ENCODE measurements around the gene NPAS3.

NPAS3 gene

GRCh38 chr14:33850826-33851225 is 912.1 kb downstream of the NPAS3 start:
- in situ Hi-C loops (cut with HindIII; ENCODE audit: low pct_ligation_motif_present, low sequenced_read_pairs): no loop called here
- no peak overlapping the region for H3K4me3 ChIP-seq (ENCODE audit: low read depth, low read length)
- no peaks in the 10 kb centered on the region for H3K36me3 ChIP-seq (replicated peaks)
- H3K27ac ChIP-seq: no peak overlapping the region
- H3K27me3 ChIP-seq (replicated peaks): no peaks in the 10 kb centered on the region
- no peak for TF ChIP-seq CTCF (IDR thresholded peaks at IDR 0.05; ENCODE audit: low read depth, low read length, missing control alignments)
- DNase-seq: no peak

GRCh38 chr14:33851366-33851765 is 912.7 kb downstream of the NPAS3 start:
- Histone ChIP-seq H3K36me3 (replicated peaks) (no peaks in the 10 kb centered on the region), H3K27me3 (replicated peaks) (no peaks in the 10 kb centered on the region), H3K27ac (no peak overlapping the region), H3K4me3 (ENCODE audit: low read depth, low read length) (no peak overlapping the region)
- DNase-seq: no peak
- in situ Hi-C loops (cut with HindIII; ENCODE audit: low pct_ligation_motif_present, low sequenced_read_pairs): no loop called here
- no peak for TF ChIP-seq CTCF (IDR thresholded peaks at IDR 0.05; ENCODE audit: low read depth, low read length, missing control alignments)

- no peak for DNase-seq
- no peaks in the 10 kb centered on the region for H3K36me3 ChIP-seq (replicated peaks)
- no peak overlapping the region for H3K4me3 ChIP-seq (ENCODE audit: low read depth, low read length)
- no peaks in the 10 kb centered on the region for H3K27me3 ChIP-seq (replicated peaks)
- in situ Hi-C loops (cut with HindIII; ENCODE audit: low pct_ligation_motif_present, low sequenced_read_pairs): no loop called here
- H3K27ac ChIP-seq: no peak overlapping the region
- TF ChIP-seq CTCF (IDR thresholded peaks at IDR 0.05; ENCODE audit: low read depth, low read length, missing control alignments): no peak
Observed at GRCh38 chr14:33851931-33852330, 913.3 kb downstream of the NPAS3 start.
